H9 (cell line): ENCODE measurements around the gene UGT1A5. TPM values are rescaled to one million over a fixed set of nuclear protein-coding genes. Genes with fewer than 3 reads are reported as not detected.

Experiments
- DNase-seq: peaks from one replicate; pipeline ENCODE4 v3.0.0-alpha.2; 2017
- H2AFZ ChIP-seq: one replicate; pipeline ENCODE4 v1.6.1; 2013; ENCODE audit warnings: mild to moderate bottlenecking, low read length, control low read depth, moderate library complexity
- H2AK5ac ChIP-seq: 2 replicates; pipeline ENCODE4 v1.6.1; 2013; ENCODE audit warnings: low read length, control low read depth, mixed read lengths; ENCODE audit not compliant: insufficient read length
- H2BK120ac ChIP-seq: one replicate; pipeline ENCODE4 v1.6.1; 2013; ENCODE audit warnings: low read depth, mild to moderate bottlenecking, low read length, control low read depth, inconsistent platforms; ENCODE audit not compliant: poor library complexity, severe bottlenecking
- H2BK12ac ChIP-seq: 2 replicates; pipeline ENCODE4 v1.6.1; 2013; ENCODE audit warnings: low read length, control low read depth, mixed read lengths, low read depth; ENCODE audit not compliant: insufficient read length
- H2BK15ac ChIP-seq: 2 replicates; pipeline ENCODE4 v1.6.1; 2013; ENCODE audit warnings: low read depth, low read length, control low read depth
- H2BK20ac ChIP-seq: one replicate; pipeline ENCODE4 v1.6.1; 2013; ENCODE audit warnings: low read depth, mild to moderate bottlenecking, low read length, control low read depth, inconsistent platforms; ENCODE audit not compliant: poor library complexity, severe bottlenecking
- H2BK5ac ChIP-seq: 2 replicates; pipeline ENCODE4 v1.6.1; 2013; ENCODE audit warnings: low read length, control low read depth, mixed read lengths; ENCODE audit not compliant: insufficient read length
- H3K14ac ChIP-seq: 2 replicates; pipeline ENCODE4 v1.6.1; 2013; ENCODE audit warnings: low read length, control low read depth; ENCODE audit not compliant: insufficient read depth
- H3K18ac ChIP-seq: 2 replicates; pipeline ENCODE4 v1.6.1; 2013; ENCODE audit warnings: low read depth, mild to moderate bottlenecking, mixed read lengths, low read length, control low read depth; ENCODE audit not compliant: insufficient read length
- H3K23ac ChIP-seq: 2 replicates; pipeline ENCODE4 v1.6.1; 2013; ENCODE audit warnings: low read length, control low read depth, mixed read lengths, low read depth; ENCODE audit not compliant: insufficient read length
- H3K23me2 ChIP-seq: 2 replicates; pipeline ENCODE4 v1.6.1; 2013; ENCODE audit warnings: low read depth, mild to moderate bottlenecking, mixed read lengths, low read length, control low read depth; ENCODE audit not compliant: insufficient read length, poor library complexity, severe bottlenecking
- H3K27ac ChIP-seq: 2 replicates; pipeline ENCODE4 v1.5.1; 2013; ENCODE audit warnings: low read length, control low read depth, mixed read lengths, low read depth; ENCODE audit not compliant: insufficient read length
- H3K27me3 ChIP-seq: 2 replicates; pipeline ENCODE4 v1.6.1; 2013; ENCODE audit warnings: low read length, control low read depth, inconsistent platforms; ENCODE audit not compliant: insufficient read depth
- H3K4ac ChIP-seq: 2 replicates; pipeline ENCODE4 v1.6.1; 2013; ENCODE audit warnings: low read depth, mild to moderate bottlenecking, control low read depth, inconsistent platforms, low read length, moderate library complexity
- H3K4me1 ChIP-seq: 2 replicates; pipeline ENCODE4 v1.6.1; 2013; ENCODE audit warnings: low read length, control low read depth, inconsistent platforms; ENCODE audit not compliant: insufficient read depth
- H3K4me2 ChIP-seq: 2 replicates; pipeline ENCODE4 v1.6.1; 2013; ENCODE audit warnings: low read length, control low read depth, mixed read lengths; ENCODE audit not compliant: insufficient read length, insufficient read depth
- H3K56ac ChIP-seq: 2 replicates; pipeline ENCODE4 v1.6.1; 2013; ENCODE audit warnings: low read depth, mild to moderate bottlenecking, mixed read lengths, low read length, control low read depth; ENCODE audit not compliant: insufficient read length
- H3K79me1 ChIP-seq: 2 replicates; pipeline ENCODE4 v1.6.1; 2013; ENCODE audit warnings: low read depth, mild to moderate bottlenecking, moderate library complexity, low read length, control low read depth, inconsistent platforms; ENCODE audit not compliant: insufficient read depth, poor library complexity, severe bottlenecking
- H3K79me2 ChIP-seq: 2 replicates; pipeline ENCODE4 v1.6.1; 2013; ENCODE audit warnings: low read length, control low read depth, inconsistent platforms; ENCODE audit not compliant: insufficient read depth
- H3K9ac ChIP-seq: 2 replicates; pipeline ENCODE4 v1.6.1; 2013; ENCODE audit warnings: low read length, control low read depth, mixed read lengths; ENCODE audit not compliant: insufficient read length; ENCODE audit errors: extremely low read depth
- H3K9me3 ChIP-seq: one replicate; pipeline ENCODE4 v1.6.1; 2013; ENCODE audit warnings: low read depth, low read length, inconsistent platforms; ENCODE audit not compliant: control insufficient read depth
- H3T11ph ChIP-seq: one replicate; pipeline ENCODE4 v1.6.1; 2013; ENCODE audit warnings: mild to moderate bottlenecking, low read length, control low read depth, inconsistent platforms
- H4K20me1 ChIP-seq: one replicate; pipeline ENCODE4 v1.6.1; 2013; ENCODE audit not compliant: control insufficient read depth, insufficient read length, insufficient read depth
- H4K5ac ChIP-seq: 2 replicates; pipeline ENCODE4 v1.6.1; 2013; ENCODE audit warnings: low read depth, mild to moderate bottlenecking, mixed read lengths, low read length, control low read depth; ENCODE audit not compliant: insufficient read length
- H4K8ac ChIP-seq: replicated peaks from 2 replicates; pipeline ENCODE4 v1.6.1; 2013; ENCODE audit warnings: low read length, control low read depth, mixed read lengths, low read depth; ENCODE audit not compliant: insufficient read length
- H4K91ac ChIP-seq: 2 replicates; pipeline ENCODE4 v1.6.1; 2013; ENCODE audit warnings: low read depth, mild to moderate bottlenecking, moderate library complexity, mixed read lengths, low read length, control low read depth; ENCODE audit not compliant: insufficient read length
- H3K27ac Mint-ChIP-seq, 3 experiments: 2 replicates in 2 of 3; 3 replicates in 1 of 3; pipeline ENCODE4 v1.8.0; 2020 to 2021; ENCODE audit warnings: mixed read lengths in 3 of 3, mild to moderate bottlenecking in 1 of 3, moderate library complexity in 1 of 3
- H3K27me3 Mint-ChIP-seq: 2 replicates; pipeline ENCODE4 v1.8.0; 2021; ENCODE audit warnings: low read depth, mild to moderate bottlenecking, moderate library complexity, mixed read lengths
- H3K36me3 Mint-ChIP-seq, 3 experiments: 2 replicates in 2 of 3; 3 replicates in 1 of 3; pipeline ENCODE4 v1.8.0; 2020 to 2021; ENCODE audit warnings: low read depth in 3 of 3, mixed read lengths in 3 of 3; ENCODE audit not compliant: insufficient read depth in 1 of 3
- H3K4me1 Mint-ChIP-seq, 2 experiments: 2 replicates each; pipeline ENCODE4 v1.8.0; 2020; ENCODE audit warnings: mixed read lengths in 2 of 2
- H3K4me3 Mint-ChIP-seq, 2 experiments: 2 replicates in 1 of 2; 3 replicates in 1 of 2; pipeline ENCODE4 v1.8.0; 2020 to 2021; ENCODE audit warnings: mild to moderate bottlenecking in 2 of 2, mixed read lengths in 2 of 2, moderate library complexity in 1 of 2
- H3K9me3 Mint-ChIP-seq, 2 experiments: 2 replicates in 1 of 2; 3 replicates in 1 of 2; pipeline ENCODE4 v1.8.0; 2020; ENCODE audit warnings: mild to moderate bottlenecking in 2 of 2, mixed read lengths in 2 of 2, moderate library complexity in 1 of 2
- WGBS: extraction: QIAGEN DNeasy Blood & Tissue Kit; methylation state at CpG from one replicate; pipeline ENCODE4 v1.1.7; 2013; ENCODE audit warnings: missing lambda C conversion rate, low lambda C conversion rate, mixed read lengths; ENCODE audit not compliant: insufficient read length; ENCODE audit errors: extremely low coverage; 5-methylcytosine and 5-hydroxymethylcytosine counted together
- total RNA-seq: library from RNA; stranded (reverse); gene quantifications from 2 replicates; pipeline ENCODE4 v1.2.1, GENCODE V29; 2021
- TF ChIP-seq, protein P1 (sequence below): fragments of 200-600 bp; sonication (generic); conservative IDR thresholded peaks from 3 replicates; pipeline ENCODE4 v1.8.0; 2021; ENCODE audit warnings: antibody characterized with exemption, mild to moderate bottlenecking

The UGT1A5 gene
- total RNA-seq, 1 experiment from 2014 or later, result not detected

DNA sequence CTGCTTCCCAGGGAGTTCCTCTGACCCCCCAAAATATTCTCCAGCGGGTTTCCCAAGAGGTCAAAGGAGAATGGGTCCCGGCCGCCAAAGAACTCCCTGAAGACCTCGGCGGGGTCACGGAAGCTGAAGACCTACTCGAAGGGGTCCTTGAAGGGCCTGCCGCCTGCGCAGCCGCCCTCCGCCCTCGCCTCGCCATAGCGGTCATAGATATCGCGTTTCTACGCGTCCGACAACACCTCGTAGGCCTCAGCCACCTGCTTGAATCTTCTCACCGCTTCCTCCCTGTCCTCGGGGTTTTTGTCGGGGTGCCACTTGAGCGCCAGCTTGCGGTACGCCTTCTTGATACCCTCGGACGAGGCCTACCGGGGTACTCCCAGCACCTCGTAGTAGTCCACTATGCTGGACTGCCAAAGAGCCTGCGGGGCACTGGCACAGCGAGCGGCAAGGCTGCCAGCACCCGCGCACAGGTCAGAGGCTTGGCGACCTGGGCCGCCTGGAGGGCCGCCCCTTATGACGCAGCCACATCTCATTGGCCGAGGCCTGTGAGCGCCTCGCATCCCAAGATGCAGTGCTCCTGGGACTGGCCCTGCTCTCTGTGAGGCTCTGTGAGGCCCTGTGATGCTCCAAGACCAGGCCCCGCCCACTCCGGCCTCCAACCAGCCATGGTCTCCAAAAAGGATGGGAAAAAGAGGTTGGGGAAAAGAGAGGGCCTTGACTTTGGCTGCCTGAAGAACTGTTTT, 42.3 kb downstream of the UGT1A5 start:
- Histone ChIP-seq H2AK5ac (no peak overlapping the region), H3T11ph (no peak overlapping the region), H2BK15ac (no peak overlapping the region), H3K4ac (no peak overlapping the region), H2BK5ac (no peak overlapping the region), H2BK120ac (no peak overlapping the region), H3K27ac (no peak overlapping the region), H4K20me1 (no peaks in the 10 kb centered on the region), H3K4me2 (no peak overlapping the region), H4K8ac (no peak overlapping the region), H4K91ac (no peak overlapping the region), H3K14ac (no peak overlapping the region), H3K79me2 (no peaks in the 10 kb centered on the region), H2AFZ (no peak overlapping the region), H3K18ac (no peak overlapping the region), H3K56ac (no peak overlapping the region), H4K5ac (no peak overlapping the region), H3K9ac (no peak overlapping the region), H2BK20ac (no peak overlapping the region), H3K79me1 (no peaks in the 10 kb centered on the region), H3K23ac (no peak overlapping the region), H3K27me3 (no peaks in the 10 kb centered on the region), H3K9me3 (no peaks in the 10 kb centered on the region), H3K23me2 (no peaks in the 10 kb centered on the region), H2BK12ac (no peak overlapping the region), H3K4me1 (no peaks in the 10 kb centered on the region)
- TF ChIP-seq, protein P1, sequence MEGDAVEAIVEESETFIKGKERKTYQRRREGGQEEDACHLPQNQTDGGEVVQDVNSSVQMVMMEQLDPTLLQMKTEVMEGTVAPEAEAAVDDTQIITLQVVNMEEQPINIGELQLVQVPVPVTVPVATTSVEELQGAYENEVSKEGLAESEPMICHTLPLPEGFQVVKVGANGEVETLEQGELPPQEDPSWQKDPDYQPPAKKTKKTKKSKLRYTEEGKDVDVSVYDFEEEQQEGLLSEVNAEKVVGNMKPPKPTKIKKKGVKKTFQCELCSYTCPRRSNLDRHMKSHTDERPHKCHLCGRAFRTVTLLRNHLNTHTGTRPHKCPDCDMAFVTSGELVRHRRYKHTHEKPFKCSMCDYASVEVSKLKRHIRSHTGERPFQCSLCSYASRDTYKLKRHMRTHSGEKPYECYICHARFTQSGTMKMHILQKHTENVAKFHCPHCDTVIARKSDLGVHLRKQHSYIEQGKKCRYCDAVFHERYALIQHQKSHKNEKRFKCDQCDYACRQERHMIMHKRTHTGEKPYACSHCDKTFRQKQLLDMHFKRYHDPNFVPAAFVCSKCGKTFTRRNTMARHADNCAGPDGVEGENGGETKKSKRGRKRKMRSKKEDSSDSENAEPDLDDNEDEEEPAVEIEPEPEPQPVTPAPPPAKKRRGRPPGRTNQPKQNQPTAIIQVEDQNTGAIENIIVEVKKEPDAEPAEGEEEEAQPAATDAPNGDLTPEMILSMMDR, result no peak
- Mint-ChIP-seq H3K27me3 (peaks cover 13% of the 10 kb centered on the region), H3K9me3 (peaks cover 24% of the 10 kb centered on the region in 2 experiments), H3K27ac (no peak overlapping the region), H3K36me3 (peaks cover 2 to 15% (median 5%) of the 10 kb centered on the region in 3 experiments; a peak in 6 of 7 replicates), H3K4me3 (no peak overlapping the region), H3K4me1 (peaks cover 5 to 8% of the 10 kb centered on the region in 2 experiments)
- WGBS, result no CpG with 5 or more reads among the region's 44 CpGs
- no peak for DNase-seq
